H9 (cell line): Measurements from ENCODE around the gene PRUNE2. TPM values are rescaled to one million over a fixed set of nuclear protein-coding genes. Genes with fewer than 3 reads are reported as not detected.

Experiments used
- DNase-seq: peaks from one replicate; pipeline ENCODE4 v3.0.0-alpha.2; 2017
- H2AFZ ChIP-seq: one replicate; pipeline ENCODE4 v1.6.1; 2013; ENCODE audit warnings: mild to moderate bottlenecking, low read length, control low read depth, moderate library complexity
- H2AK5ac ChIP-seq: 2 replicates; pipeline ENCODE4 v1.6.1; 2013; ENCODE audit warnings: low read length, control low read depth, mixed read lengths; ENCODE audit not compliant: insufficient read length
- H2BK120ac ChIP-seq: one replicate; pipeline ENCODE4 v1.6.1; 2013; ENCODE audit warnings: low read depth, mild to moderate bottlenecking, low read length, control low read depth, inconsistent platforms; ENCODE audit not compliant: poor library complexity, severe bottlenecking
- H2BK12ac ChIP-seq: 2 replicates; pipeline ENCODE4 v1.6.1; 2013; ENCODE audit warnings: low read length, control low read depth, mixed read lengths, low read depth; ENCODE audit not compliant: insufficient read length
- H2BK15ac ChIP-seq: 2 replicates; pipeline ENCODE4 v1.6.1; 2013; ENCODE audit warnings: low read depth, low read length, control low read depth
- H2BK20ac ChIP-seq: one replicate; pipeline ENCODE4 v1.6.1; 2013; ENCODE audit warnings: low read depth, mild to moderate bottlenecking, low read length, control low read depth, inconsistent platforms; ENCODE audit not compliant: poor library complexity, severe bottlenecking
- H2BK5ac ChIP-seq: 2 replicates; pipeline ENCODE4 v1.6.1; 2013; ENCODE audit warnings: low read length, control low read depth, mixed read lengths; ENCODE audit not compliant: insufficient read length
- H3K14ac ChIP-seq: 2 replicates; pipeline ENCODE4 v1.6.1; 2013; ENCODE audit warnings: low read length, control low read depth; ENCODE audit not compliant: insufficient read depth
- H3K18ac ChIP-seq: 2 replicates; pipeline ENCODE4 v1.6.1; 2013; ENCODE audit warnings: low read depth, mild to moderate bottlenecking, mixed read lengths, low read length, control low read depth; ENCODE audit not compliant: insufficient read length
- H3K23ac ChIP-seq: 2 replicates; pipeline ENCODE4 v1.6.1; 2013; ENCODE audit warnings: low read length, control low read depth, mixed read lengths, low read depth; ENCODE audit not compliant: insufficient read length
- H3K23me2 ChIP-seq: 2 replicates; pipeline ENCODE4 v1.6.1; 2013; ENCODE audit warnings: low read depth, mild to moderate bottlenecking, mixed read lengths, low read length, control low read depth; ENCODE audit not compliant: insufficient read length, poor library complexity, severe bottlenecking
- H3K27ac ChIP-seq: 2 replicates; pipeline ENCODE4 v1.5.1; 2013; ENCODE audit warnings: low read length, control low read depth, mixed read lengths, low read depth; ENCODE audit not compliant: insufficient read length
- H3K27me3 ChIP-seq: 2 replicates; pipeline ENCODE4 v1.6.1; 2013; ENCODE audit warnings: low read length, control low read depth, inconsistent platforms; ENCODE audit not compliant: insufficient read depth
- H3K4ac ChIP-seq: 2 replicates; pipeline ENCODE4 v1.6.1; 2013; ENCODE audit warnings: low read depth, mild to moderate bottlenecking, control low read depth, inconsistent platforms, low read length, moderate library complexity
- H3K4me1 ChIP-seq: 2 replicates; pipeline ENCODE4 v1.6.1; 2013; ENCODE audit warnings: low read length, control low read depth, inconsistent platforms; ENCODE audit not compliant: insufficient read depth
- H3K4me2 ChIP-seq: 2 replicates; pipeline ENCODE4 v1.6.1; 2013; ENCODE audit warnings: low read length, control low read depth, mixed read lengths; ENCODE audit not compliant: insufficient read length, insufficient read depth
- H3K56ac ChIP-seq: 2 replicates; pipeline ENCODE4 v1.6.1; 2013; ENCODE audit warnings: low read depth, mild to moderate bottlenecking, mixed read lengths, low read length, control low read depth; ENCODE audit not compliant: insufficient read length
- H3K79me1 ChIP-seq: 2 replicates; pipeline ENCODE4 v1.6.1; 2013; ENCODE audit warnings: low read depth, mild to moderate bottlenecking, moderate library complexity, low read length, control low read depth, inconsistent platforms; ENCODE audit not compliant: insufficient read depth, poor library complexity, severe bottlenecking
- H3K79me2 ChIP-seq: 2 replicates; pipeline ENCODE4 v1.6.1; 2013; ENCODE audit warnings: low read length, control low read depth, inconsistent platforms; ENCODE audit not compliant: insufficient read depth
- H3K9ac ChIP-seq: 2 replicates; pipeline ENCODE4 v1.6.1; 2013; ENCODE audit warnings: low read length, control low read depth, mixed read lengths; ENCODE audit not compliant: insufficient read length; ENCODE audit errors: extremely low read depth
- H3K9me3 ChIP-seq: one replicate; pipeline ENCODE4 v1.6.1; 2013; ENCODE audit warnings: low read depth, low read length, inconsistent platforms; ENCODE audit not compliant: control insufficient read depth
- H3T11ph ChIP-seq: one replicate; pipeline ENCODE4 v1.6.1; 2013; ENCODE audit warnings: mild to moderate bottlenecking, low read length, control low read depth, inconsistent platforms
- H4K20me1 ChIP-seq: one replicate; pipeline ENCODE4 v1.6.1; 2013; ENCODE audit not compliant: control insufficient read depth, insufficient read length, insufficient read depth
- H4K5ac ChIP-seq: 2 replicates; pipeline ENCODE4 v1.6.1; 2013; ENCODE audit warnings: low read depth, mild to moderate bottlenecking, mixed read lengths, low read length, control low read depth; ENCODE audit not compliant: insufficient read length
- H4K8ac ChIP-seq: replicated peaks from 2 replicates; pipeline ENCODE4 v1.6.1; 2013; ENCODE audit warnings: low read length, control low read depth, mixed read lengths, low read depth; ENCODE audit not compliant: insufficient read length
- H4K91ac ChIP-seq: 2 replicates; pipeline ENCODE4 v1.6.1; 2013; ENCODE audit warnings: low read depth, mild to moderate bottlenecking, moderate library complexity, mixed read lengths, low read length, control low read depth; ENCODE audit not compliant: insufficient read length
- H3K27ac Mint-ChIP-seq, 3 experiments: 2 replicates in 2 of 3; 3 replicates in 1 of 3; pipeline ENCODE4 v1.8.0; 2020 to 2021; ENCODE audit warnings: mixed read lengths in 3 of 3, mild to moderate bottlenecking in 1 of 3, moderate library complexity in 1 of 3
- H3K27me3 Mint-ChIP-seq: 2 replicates; pipeline ENCODE4 v1.8.0; 2021; ENCODE audit warnings: low read depth, mild to moderate bottlenecking, moderate library complexity, mixed read lengths
- H3K36me3 Mint-ChIP-seq, 3 experiments: 2 replicates in 2 of 3; 3 replicates in 1 of 3; pipeline ENCODE4 v1.8.0; 2020 to 2021; ENCODE audit warnings: low read depth in 3 of 3, mixed read lengths in 3 of 3; ENCODE audit not compliant: insufficient read depth in 1 of 3
- H3K4me1 Mint-ChIP-seq, 2 experiments: 2 replicates each; pipeline ENCODE4 v1.8.0; 2020; ENCODE audit warnings: mixed read lengths in 2 of 2
- H3K4me3 Mint-ChIP-seq, 2 experiments: 2 replicates in 1 of 2; 3 replicates in 1 of 2; pipeline ENCODE4 v1.8.0; 2020 to 2021; ENCODE audit warnings: mild to moderate bottlenecking in 2 of 2, mixed read lengths in 2 of 2, moderate library complexity in 1 of 2
- H3K9me3 Mint-ChIP-seq, 2 experiments: 2 replicates in 1 of 2; 3 replicates in 1 of 2; pipeline ENCODE4 v1.8.0; 2020; ENCODE audit warnings: mild to moderate bottlenecking in 2 of 2, mixed read lengths in 2 of 2, moderate library complexity in 1 of 2
- WGBS: extraction: QIAGEN DNeasy Blood & Tissue Kit; methylation state at CpG from one replicate; pipeline ENCODE4 v1.1.7; 2013; ENCODE audit warnings: missing lambda C conversion rate, low lambda C conversion rate, mixed read lengths; ENCODE audit not compliant: insufficient read length; ENCODE audit errors: extremely low coverage; 5-methylcytosine and 5-hydroxymethylcytosine counted together
- total RNA-seq: library from RNA; stranded (reverse); gene quantifications from 2 replicates; pipeline ENCODE4 v1.2.1, GENCODE V29; 2021
- TF ChIP-seq, protein P1 (sequence below): fragments of 200-600 bp; sonication (generic); conservative IDR thresholded peaks from 3 replicates; pipeline ENCODE4 v1.8.0; 2021; ENCODE audit warnings: antibody characterized with exemption, mild to moderate bottlenecking

PRUNE2 gene
- total RNA-seq, 1 experiment from 2014 or later: 12.1 TPM

DNA sequence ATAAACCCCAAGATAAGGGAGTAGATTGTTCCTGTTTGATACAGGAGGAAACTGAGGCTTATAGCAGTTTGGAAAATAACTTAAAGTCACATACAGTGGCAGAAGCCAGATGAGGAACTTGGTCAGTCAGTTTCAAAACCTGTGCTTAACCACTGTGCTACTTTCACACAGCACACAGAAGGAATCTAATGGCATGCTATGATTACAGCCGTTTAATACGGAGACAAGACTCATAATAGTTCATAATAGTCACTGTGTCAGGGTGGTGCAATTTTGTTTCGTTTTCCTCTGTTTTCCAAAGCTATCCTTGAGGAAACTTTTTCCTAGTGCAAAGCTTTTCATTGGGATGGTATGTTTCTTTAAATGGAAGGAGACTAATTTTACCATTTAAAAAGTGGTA, 334.6 kb downstream of the PRUNE2 start:
- H3K4me2 ChIP-seq: no peak overlapping the region
- peaks cover 10 to 14% of the 10 kb centered on the region in 2 experiments for H3K4me1 Mint-ChIP-seq
- no peak overlapping the region for H2AK5ac ChIP-seq
- WGBS: no CpG with 5 or more reads among the region's 3 CpGs
- no peak overlapping the region for H3K9ac ChIP-seq
- H2AFZ ChIP-seq: no peak overlapping the region
- H3K14ac ChIP-seq: no peak overlapping the region
- H2BK15ac ChIP-seq: no peak overlapping the region
- DNase-seq: no peak
- no peak overlapping the region for H3K27ac ChIP-seq
- H4K8ac ChIP-seq: no peak overlapping the region
- no peak overlapping the region for H2BK5ac ChIP-seq
- H3K27me3 Mint-ChIP-seq: peaks cover 1% of the 10 kb centered on the region; the same call in 1 of the 2 replicates
- H3K36me3 Mint-ChIP-seq: peaks cover 0 to 11% (median 0%) of the 10 kb centered on the region in 3 experiments; a peak in 2 of 7 replicates
- no peak overlapping the region for H3K4me3 Mint-ChIP-seq
- no peak overlapping the region for H3T11ph ChIP-seq
- H3K79me2 ChIP-seq: no peaks in the 10 kb centered on the region
- H2BK12ac ChIP-seq: no peak overlapping the region
- no peak overlapping the region for H3K56ac ChIP-seq
- H2BK120ac ChIP-seq: no peak overlapping the region
- H4K91ac ChIP-seq: no peak overlapping the region
- H3K9me3 Mint-ChIP-seq: no peaks in the 10 kb centered on the region; a peak in 2 of 5 replicates
- H4K20me1 ChIP-seq: no peaks in the 10 kb centered on the region
- TF ChIP-seq, protein P1, sequence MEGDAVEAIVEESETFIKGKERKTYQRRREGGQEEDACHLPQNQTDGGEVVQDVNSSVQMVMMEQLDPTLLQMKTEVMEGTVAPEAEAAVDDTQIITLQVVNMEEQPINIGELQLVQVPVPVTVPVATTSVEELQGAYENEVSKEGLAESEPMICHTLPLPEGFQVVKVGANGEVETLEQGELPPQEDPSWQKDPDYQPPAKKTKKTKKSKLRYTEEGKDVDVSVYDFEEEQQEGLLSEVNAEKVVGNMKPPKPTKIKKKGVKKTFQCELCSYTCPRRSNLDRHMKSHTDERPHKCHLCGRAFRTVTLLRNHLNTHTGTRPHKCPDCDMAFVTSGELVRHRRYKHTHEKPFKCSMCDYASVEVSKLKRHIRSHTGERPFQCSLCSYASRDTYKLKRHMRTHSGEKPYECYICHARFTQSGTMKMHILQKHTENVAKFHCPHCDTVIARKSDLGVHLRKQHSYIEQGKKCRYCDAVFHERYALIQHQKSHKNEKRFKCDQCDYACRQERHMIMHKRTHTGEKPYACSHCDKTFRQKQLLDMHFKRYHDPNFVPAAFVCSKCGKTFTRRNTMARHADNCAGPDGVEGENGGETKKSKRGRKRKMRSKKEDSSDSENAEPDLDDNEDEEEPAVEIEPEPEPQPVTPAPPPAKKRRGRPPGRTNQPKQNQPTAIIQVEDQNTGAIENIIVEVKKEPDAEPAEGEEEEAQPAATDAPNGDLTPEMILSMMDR: no peak
- no peaks in the 10 kb centered on the region for H3K23me2 ChIP-seq
- H4K5ac ChIP-seq: no peak overlapping the region
- no peak overlapping the region for H3K23ac ChIP-seq
- H3K4ac ChIP-seq: no peak overlapping the region
- H3K18ac ChIP-seq: no peak overlapping the region
- H3K4me1 ChIP-seq: no peaks in the 10 kb centered on the region
- no peaks in the 10 kb centered on the region for H3K27me3 ChIP-seq
- no peak overlapping the region for H2BK20ac ChIP-seq
- H3K27ac Mint-ChIP-seq: no peak overlapping the region
- no peaks in the 10 kb centered on the region for H3K9me3 ChIP-seq
- H3K79me1 ChIP-seq: no peaks in the 10 kb centered on the region
